Ecto neural progenitor cell (in vitro differentiated cells): ENCODE data around the gene TPCN1.
"Not testable (repeated sequence)": the region's sequence is repeated elsewhere in the genome, so short reads cannot be mapped to it uniquely, and the experiment has no call there.

Source experiments
- DNase-seq: peaks from one replicate; pipeline ENCODE4 v3.0.0-alpha.2; 2018; ENCODE audit warnings: low spot score

TPCN1 gene

GRCh38 chr12:113196990-113197389 lies 24.3 kb upstream of the TPCN1 start:
- peak; percentile 68 for DNase-seq

GRCh38 chr12:113197518-113198077 lies 23.7 kb upstream of the TPCN1 start:
- DNase-seq: no peak

GRCh38 chr12:113198296-113198695 lies 23.0 kb upstream of the TPCN1 start:
- no peak for DNase-seq

- no peak for DNase-seq
Measured at GRCh38 chr12:113200021-113200797, 21.1 kb upstream of the TPCN1 start.

- DNase-seq: no peak
Measured at GRCh38 chr12:113201187-113202177, 19.8 kb upstream of the TPCN1 start.

GRCh38 chr12:113202300-113203075 lies 18.8 kb upstream of the TPCN1 start:
- DNase-seq: no peak

GRCh38 chr12:113203852-113204760 lies 17.2 kb upstream of the TPCN1 start:
- DNase-seq: no peak

GRCh38 chr12:113204804-113205203 lies 16.5 kb upstream of the TPCN1 start:
- no peak for DNase-seq

- DNase-seq: not testable (repeated sequence)
Measured at GRCh38 chr12:113206802-113207201, 14.5 kb upstream of the TPCN1 start.

GRCh38 chr12:113207613-113208040 lies 13.6 kb upstream of the TPCN1 start:
- no peak for DNase-seq

GRCh38 chr12:113208041-113208934 lies 13.0 kb upstream of the TPCN1 start:
- no peak for DNase-seq

- DNase-seq: no peak
Measured at GRCh38 chr12:113211160-113211559, 10.1 kb upstream of the TPCN1 start.

GRCh38 chr12:113214895-113215400 lies 6.3 kb upstream of the TPCN1 start:
- DNase-seq: no peak

- DNase-seq: no peak
Measured at GRCh38 chr12:113216027-113216426, 5.2 kb upstream of the TPCN1 start.

GRCh38 chr12:113220593-113221180 lies 577 bp upstream of the TPCN1 start:
- DNase-seq: no peak

GRCh38 chr12:113221997-113222729 lies 899 bp downstream of the TPCN1 start:
- DNase-seq: no peak

- DNase-seq: no peak
Measured at GRCh38 chr12:113222730-113223531, 1.7 kb downstream of the TPCN1 start.
